NCI-H510A (cell line): Measurements from ENCODE around the gene KCNAB1.
"Not testable (repeated sequence)": the region's sequence is repeated elsewhere in the genome, so short reads cannot be mapped to it uniquely, and the experiment has no call there.

Source experiments
- DNase-seq: peaks from one replicate; lab custom pipeline; 2025; lab: John Stamatoyannopoulos, UW

Gene KCNAB1

GRCh38 chr3:156137397-156137796 lies 17.0 kb downstream of the KCNAB1 start:
- not testable (repeated sequence) for DNase-seq

GRCh38 chr3:156140001-156140595 lies 19.7 kb downstream of the KCNAB1 start:
- DNase-seq: no peak

DNA sequence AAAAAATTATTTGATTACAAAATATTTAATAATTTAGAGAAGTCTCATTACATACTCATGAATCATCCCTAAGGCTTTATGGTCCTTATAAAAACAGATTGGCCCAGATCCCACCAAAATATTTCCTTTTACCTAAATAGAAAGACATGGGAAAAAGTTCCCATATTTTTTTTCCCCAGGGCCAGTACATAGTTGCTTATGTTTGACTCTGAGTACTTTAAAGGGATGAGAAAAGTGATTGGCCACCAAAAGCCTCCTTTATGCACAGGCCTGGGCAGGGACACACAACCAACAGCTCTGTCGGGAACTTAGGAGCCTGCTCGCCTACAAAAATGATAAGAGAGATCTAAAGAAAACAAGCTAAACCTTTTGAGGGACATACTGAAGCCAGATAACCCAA lies 22.3 kb downstream of the KCNAB1 start:
- no peak for DNase-seq

- DNase-seq: no peak
Measured at GRCh38 chr3:156143136-156143535, 22.8 kb downstream of the KCNAB1 start.

- no peak for DNase-seq
Measured at GRCh38 chr3:156144060-156144459, 23.7 kb downstream of the KCNAB1 start.

DNA sequence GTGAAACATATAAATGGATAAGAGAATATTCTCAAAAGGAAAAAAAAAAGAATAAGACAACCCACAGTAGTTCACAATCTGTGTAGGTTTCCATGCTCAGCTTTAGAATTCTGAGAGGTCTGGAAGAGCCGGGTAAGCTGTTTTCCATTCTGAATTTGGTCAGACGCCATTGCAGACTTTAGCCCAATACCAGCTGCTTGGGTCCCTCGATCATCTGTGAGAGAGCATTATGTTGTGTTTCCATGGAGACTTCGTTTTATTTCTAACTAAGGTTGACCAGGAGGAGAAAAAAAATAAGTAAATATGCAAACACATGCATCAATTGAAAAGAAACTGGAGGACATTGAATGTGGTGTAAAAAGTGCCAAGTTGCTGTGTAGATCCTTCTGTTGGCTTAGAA lies 25.5 kb downstream of the KCNAB1 start:
- DNase-seq: no peak

DNA sequence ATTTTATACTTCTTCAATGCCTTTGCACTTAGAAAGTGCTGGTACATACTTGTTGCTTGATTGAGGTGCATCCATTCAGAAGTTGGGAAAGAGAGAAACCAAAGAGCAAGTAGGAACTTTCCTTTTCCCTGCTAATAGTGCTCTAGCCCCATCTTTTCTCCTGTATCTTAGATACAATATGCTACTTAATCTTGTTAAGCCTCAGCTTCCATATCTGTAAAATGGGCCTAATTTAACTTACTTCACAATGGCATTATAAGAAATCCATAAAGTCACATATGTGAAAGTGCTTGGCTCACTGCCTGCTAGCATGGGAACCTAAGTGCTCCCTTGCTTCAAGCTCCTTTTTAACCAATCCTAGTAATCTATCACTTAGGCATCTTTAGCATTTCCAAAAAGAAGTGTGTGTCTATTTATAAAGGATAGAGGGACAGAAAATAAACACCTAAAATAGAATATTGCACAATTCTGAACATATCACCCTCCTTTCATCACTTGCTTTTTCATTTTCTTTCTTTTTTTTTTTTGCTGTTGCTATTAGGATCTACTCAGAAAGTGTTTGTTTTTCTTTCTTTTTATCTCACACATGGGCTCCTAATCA lies 28.1 kb downstream of the KCNAB1 start:
- DNase-seq: no peak

GRCh38 chr3:156148946-156149381 lies 28.6 kb downstream of the KCNAB1 start:
- DNase-seq: no peak

DNA sequence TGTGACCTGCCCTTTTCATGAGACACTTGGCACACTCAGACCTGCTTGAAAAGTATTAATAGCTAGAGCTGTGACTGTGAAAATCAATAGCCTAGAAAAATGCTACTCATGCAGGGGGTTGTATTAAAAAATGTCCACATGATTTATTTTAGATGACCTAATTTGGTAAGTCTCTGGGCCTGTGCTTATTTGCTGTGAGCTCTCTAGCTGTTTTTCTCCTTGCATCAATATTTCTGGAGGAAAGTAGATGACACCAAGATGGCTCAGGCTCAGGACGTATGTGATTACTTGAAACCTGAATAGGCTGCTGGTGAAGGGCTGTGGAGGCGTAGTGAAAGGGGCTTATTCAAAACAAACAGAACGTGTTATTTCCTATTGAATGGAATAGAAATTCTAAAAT lies 29.5 kb downstream of the KCNAB1 start:
- DNase-seq: no peak

GRCh38 chr3:156150434-156151066 lies 30.2 kb downstream of the KCNAB1 start:
- DNase-seq: no peak

DNA sequence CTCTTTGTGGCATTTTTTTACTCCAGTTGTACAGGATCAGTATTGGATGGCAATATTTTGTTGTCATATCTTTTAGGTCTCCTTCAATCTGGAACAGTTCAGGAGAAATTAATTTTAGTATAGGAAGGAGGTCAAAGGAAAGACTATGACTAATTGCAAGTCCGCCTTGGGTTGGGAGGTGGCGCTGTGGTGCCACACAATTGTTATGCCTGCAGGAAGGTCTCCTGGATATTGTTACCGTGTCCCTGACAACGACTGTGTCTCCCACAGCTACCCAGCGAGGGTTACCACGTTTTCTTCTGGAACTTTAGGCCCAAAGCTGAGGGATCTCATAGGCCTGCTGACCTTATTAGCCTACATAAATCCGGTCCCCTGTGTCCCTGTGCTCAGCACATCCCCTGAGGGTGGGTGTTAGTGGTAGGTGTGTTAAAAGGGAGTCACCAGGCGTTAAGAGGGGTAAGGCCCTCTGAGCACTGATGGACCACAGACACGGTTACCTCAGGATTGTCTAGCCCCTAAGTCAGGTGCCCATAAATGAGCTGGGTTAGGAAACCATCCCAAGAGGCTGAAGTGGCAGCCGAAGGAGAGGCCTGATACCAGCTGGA lies 31.5 kb downstream of the KCNAB1 start:
- DNase-seq: no peak

DNA sequence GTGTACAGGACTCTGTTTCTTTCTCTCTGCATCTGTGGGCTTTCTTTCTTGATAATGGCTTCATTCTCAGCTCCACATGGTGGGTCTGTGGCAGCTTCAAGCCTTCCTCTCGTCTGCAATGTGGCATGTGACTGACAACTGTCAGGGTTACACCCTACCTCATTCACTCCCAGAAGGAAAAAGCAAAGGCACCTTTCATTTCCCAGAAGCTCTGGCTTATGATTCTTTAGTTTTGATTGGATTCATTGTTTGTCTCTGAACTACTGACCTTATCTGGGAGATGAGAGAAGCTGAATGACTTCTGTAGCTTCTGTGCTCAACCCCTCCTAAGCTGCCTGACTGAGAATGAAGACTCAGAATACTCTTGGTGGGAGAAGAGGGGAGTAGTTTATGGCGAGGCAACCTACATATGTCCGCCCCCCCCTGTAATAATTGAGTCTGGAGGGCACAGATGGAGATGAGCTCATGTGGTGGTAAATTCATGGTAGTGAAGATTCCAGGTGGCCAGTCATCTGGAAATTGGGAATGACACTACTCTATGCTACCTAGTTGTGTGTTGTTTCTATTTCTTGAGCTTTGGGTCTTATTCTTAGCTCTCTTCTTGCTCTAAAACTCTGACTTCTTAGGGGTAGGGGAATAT lies 38.4 kb downstream of the KCNAB1 start:
- no peak for DNase-seq

- DNase-seq: no peak
Measured at GRCh38 chr3:156160647-156161046, 40.3 kb downstream of the KCNAB1 start.

GRCh38 chr3:156161172-156161571 lies 40.8 kb downstream of the KCNAB1 start:
- no peak for DNase-seq

DNA sequence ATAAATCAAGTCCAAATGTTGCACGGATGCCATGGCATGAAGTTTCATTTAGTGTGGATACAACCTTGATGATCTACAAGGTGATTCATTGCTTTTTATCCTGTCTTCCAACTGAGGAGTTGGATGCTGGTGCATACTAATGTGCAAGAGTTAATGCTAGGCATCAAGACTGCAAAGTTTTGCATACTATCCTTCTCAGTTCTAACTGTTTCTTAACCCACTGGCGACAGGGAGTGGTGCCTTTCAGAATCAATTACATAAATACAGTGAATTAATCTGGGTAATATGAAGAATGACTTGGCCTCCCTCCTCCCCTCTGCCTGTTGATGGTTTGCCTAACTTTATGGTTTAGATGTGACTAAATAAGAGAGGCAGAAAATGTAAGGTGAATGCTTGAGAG lies 43.5 kb downstream of the KCNAB1 start:
- DNase-seq: no peak

GRCh38 chr3:156166808-156167207 lies 46.4 kb downstream of the KCNAB1 start:
- DNase-seq: no peak

DNA sequence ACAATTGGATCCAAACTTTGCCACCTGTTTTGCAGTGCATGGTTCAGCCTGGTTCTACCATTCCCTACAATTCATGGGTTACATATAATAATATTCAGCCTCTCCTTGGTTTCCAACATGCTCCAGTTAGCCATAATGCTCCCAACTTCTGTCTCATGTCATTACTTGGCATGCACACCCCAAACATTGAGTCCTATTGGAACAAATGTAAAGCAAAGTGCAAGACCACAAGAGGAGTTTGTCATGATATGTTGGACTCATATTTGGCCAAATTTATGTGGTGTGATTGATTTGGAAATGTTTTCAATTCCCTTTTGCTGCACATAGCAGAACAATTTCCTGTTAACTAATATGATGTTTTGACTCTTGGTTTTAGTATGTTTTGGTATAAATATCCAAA lies 50.2 kb downstream of the KCNAB1 start:
- DNase-seq: no peak

GRCh38 chr3:156171281-156172267 lies 51.2 kb downstream of the KCNAB1 start:
- no peak for DNase-seq

- DNase-seq: no peak
Measured at GRCh38 chr3:156172536-156172935, 52.2 kb downstream of the KCNAB1 start.

DNA sequence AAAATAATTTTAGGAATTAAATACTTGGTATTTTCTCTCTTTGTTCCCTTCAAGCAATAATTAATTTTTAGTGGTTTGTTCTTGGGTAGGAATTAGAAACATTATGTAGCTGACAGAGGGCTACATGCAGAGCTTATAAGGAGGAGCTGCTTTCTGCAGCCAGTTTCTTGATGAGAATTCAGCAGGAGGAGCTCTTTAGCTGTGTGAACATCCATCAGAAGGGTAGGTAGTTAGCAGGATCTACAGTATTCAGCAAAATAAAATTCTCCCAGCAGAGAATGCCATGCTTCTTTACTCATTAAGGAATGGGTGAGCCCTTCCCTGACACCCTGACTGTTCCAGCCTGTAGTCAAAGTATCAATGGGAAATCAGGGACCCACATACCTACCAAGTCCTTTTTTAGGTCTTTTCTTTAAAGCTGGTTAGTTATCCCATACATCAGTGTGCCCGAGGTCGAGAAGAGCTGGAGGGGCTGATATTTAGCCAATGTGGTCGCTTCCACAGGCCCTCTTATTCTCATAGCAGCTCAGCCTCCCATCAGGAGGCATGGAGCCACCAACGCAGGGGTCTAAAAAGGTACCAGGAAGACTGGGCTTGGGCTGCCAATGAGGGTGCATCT lies 54.0 kb downstream of the KCNAB1 start:
- no peak for DNase-seq

- DNase-seq: no peak
Measured at GRCh38 chr3:156175570-156175969, 55.2 kb downstream of the KCNAB1 start.
